OCI-LY3 (cell line): ENCODE data around the gene MIEF1.

ENCODE experiments used
- H2AFZ ChIP-seq: fragments of 200-600, 300-600 bp; shearing (Covaris generic); 2 replicates; pipeline ENCODE4 v1.6.0; 2014; ENCODE audit warnings: antibody characterized with exemption, low read depth, low read length
- H3K27ac ChIP-seq: fragments of 200-600, 300-600 bp; sonication (generic); 2 replicates; pipeline ENCODE4 v1.5.1; 2014; ENCODE audit warnings: mild to moderate bottlenecking, low read length, moderate library complexity, mixed read lengths
- H3K27me3 ChIP-seq: fragments of 200-600, 300-600 bp; sonication (generic); 2 replicates; pipeline ENCODE4 v1.6.1; 2014; ENCODE audit warnings: low read depth, low read length, mixed read lengths
- H3K36me3 ChIP-seq: fragments of 200-600, 300-600 bp; sonication (generic); replicated peaks from 2 replicates; pipeline ENCODE3; 2014; ENCODE audit warnings: low read depth, low read length, mixed read lengths
- H3K4me1 ChIP-seq: fragments of 300-600, 200-600 bp; sonication (generic); 2 replicates; pipeline ENCODE4 v1.6.1; 2014; ENCODE audit warnings: low read length, mixed read lengths
- H3K4me2 ChIP-seq: fragments of 200-600, 300-600 bp; sonication (generic); 2 replicates; pipeline ENCODE4 v1.6.1; 2014; ENCODE audit warnings: low read length, mixed read lengths
- H3K4me3 ChIP-seq: fragments of 300-600, 200-600 bp; sonication (generic); 2 replicates; pipeline ENCODE4 v1.5.1; 2014; ENCODE audit warnings: antibody characterized with exemption, mild to moderate bottlenecking, low read length, moderate library complexity
- H3K79me2 ChIP-seq: fragments of 300-600, 200-600 bp; shearing (Covaris generic); 2 replicates; pipeline ENCODE4 v1.6.1; 2014; ENCODE audit warnings: mild to moderate bottlenecking, low read length, mixed read lengths
- H3K9ac ChIP-seq: fragments of 300-600, 200-600 bp; shearing (Covaris generic); 2 replicates; pipeline ENCODE4 v1.6.0; 2014; ENCODE audit warnings: mild to moderate bottlenecking, low read length, moderate library complexity
- H3K9me3 ChIP-seq: fragments of 200-600, 300-600 bp; shearing (Covaris generic); 2 replicates; pipeline ENCODE4 v1.6.1; 2014; ENCODE audit warnings: low read length, mixed read lengths; ENCODE audit not compliant: insufficient read depth
- H4K20me1 ChIP-seq: fragments of 200-600, 300-600 bp; sonication (generic); 2 replicates; pipeline ENCODE4 v1.6.1; 2016; ENCODE audit warnings: low read length, mixed read lengths; ENCODE audit not compliant: insufficient read depth
- CTCF ChIP-seq: fragments of 200-600, 300-600 bp; sonication (generic); IDR thresholded peaks from 2 replicates; pipeline ENCODE4 v1.5.1; 2014; ENCODE audit warnings: antibody characterized with exemption, low read length, low read depth
- EZH2phosphoT487 ChIP-seq: fragments of 200-600 bp; shearing (Covaris generic); IDR thresholded peaks from 2 replicates; pipeline ENCODE4 v1.6.1; 2018; ENCODE audit warnings: antibody characterized with exemption, mixed run types, low read depth

Gene MIEF1

GRCh38 chr22:39466228-39467006 lies 35.7 kb upstream of the MIEF1 start:
- Histone ChIP-seq H4K20me1 (peaks cover 20% of the 10 kb centered on the region; the same call in 1 of the 2 replicates), H2AFZ (no peak overlapping the region), H3K9ac (peak overlapping the region; percentile 89), H3K27me3 (no peaks in the 10 kb centered on the region), H3K4me3 (peak overlapping the region; percentile 72), H3K9me3 (no peaks in the 10 kb centered on the region), H3K36me3 (peaks cover 15% of the 10 kb centered on the region), H3K4me2 (peak overlapping the region; percentile 94), H3K79me2 (peaks cover 97% of the 10 kb centered on the region), H3K27ac (peak overlapping the region; percentile 95), H3K4me1 (peaks cover 100% of the 10 kb centered on the region)
- no peak for TF ChIP-seq EZH2phosphoT487
- no peak for TF ChIP-seq CTCF

GRCh38 chr22:39467390-39467895 lies 34.6 kb upstream of the MIEF1 start:
- H3K27ac ChIP-seq: peak overlapping the region; percentile 95
- TF ChIP-seq CTCF (no peak), EZH2phosphoT487 (no peak)
- peak overlapping the region; percentile 72 for H3K4me3 ChIP-seq
- peak overlapping the region; percentile 94 for H3K4me2 ChIP-seq
- peaks cover 97% of the 10 kb centered on the region for H3K79me2 ChIP-seq
- peaks cover 28% of the 10 kb centered on the region; the same call in 1 of the 2 replicates for H4K20me1 ChIP-seq
- no peaks in the 10 kb centered on the region for H3K9me3 ChIP-seq
- peaks cover 13% of the 10 kb centered on the region for H3K36me3 ChIP-seq
- no peak overlapping the region for H2AFZ ChIP-seq
- H3K4me1 ChIP-seq: peaks cover 100% of the 10 kb centered on the region
- H3K27me3 ChIP-seq: no peaks in the 10 kb centered on the region
- peak overlapping the region; percentile 89 for H3K9ac ChIP-seq

- peak overlapping the region; percentile 89 for H3K9ac ChIP-seq
- no peak overlapping the region for H2AFZ ChIP-seq
- H3K4me1 ChIP-seq: peaks cover 99% of the 10 kb centered on the region
- H3K27ac ChIP-seq: peak overlapping the region; percentile 95
- H3K79me2 ChIP-seq: peaks cover 97% of the 10 kb centered on the region
- no peaks in the 10 kb centered on the region for H3K27me3 ChIP-seq
- H3K9me3 ChIP-seq: no peaks in the 10 kb centered on the region
- TF ChIP-seq CTCF: no peak
- TF ChIP-seq EZH2phosphoT487: no peak
- H4K20me1 ChIP-seq: peaks cover 39% of the 10 kb centered on the region
- peak overlapping the region; percentile 94 for H3K4me2 ChIP-seq
- H3K4me3 ChIP-seq: peak overlapping the region; percentile 72
- H3K36me3 ChIP-seq: peaks cover 21% of the 10 kb centered on the region
These were observed 33.4 kb upstream of the MIEF1 start for GRCh38 chr22:39468487-39469325.

- Histone ChIP-seq H3K9ac (peak overlapping the region; percentile 89), H3K9me3 (no peaks in the 10 kb centered on the region), H2AFZ (no peak overlapping the region), H3K79me2 (peaks cover 97% of the 10 kb centered on the region), H4K20me1 (peaks cover 45% of the 10 kb centered on the region), H3K4me1 (peaks cover 93% of the 10 kb centered on the region), H3K36me3 (peaks cover 17% of the 10 kb centered on the region), H3K4me3 (peak overlapping the region; percentile 72), H3K27ac (peak overlapping the region; percentile 95), H3K27me3 (no peaks in the 10 kb centered on the region), H3K4me2 (peak overlapping the region; percentile 94)
- TF ChIP-seq EZH2phosphoT487 (no peak), CTCF (no peak)
These were observed 32.8 kb upstream of the MIEF1 start for GRCh38 chr22:39469326-39469680.
